Stimulated activated CD4-positive, alpha-beta T cell treated with anti-CD3 and anti-CD28 coated beads, Interleukin-4, amount 100 ng/mL, for 24 hours (primary cell): ENCODE data around the gene PAM16.
"Not testable (repeated sequence)": the region's sequence is repeated elsewhere in the genome, so short reads cannot be mapped to it uniquely, and the experiment has no call there.

Experiments
- DNase-seq: peaks from one replicate; pipeline ENCODE4 v3.0.0-alpha.2; 2020

Gene PAM16

GRCh38 chr16:4350787-4351659 is at the start of gene PAM16:
PAM16 (minus strand) TSS chr16:4351321; CDS start chr16:4351234, 87 bp downstream.
- DNase-seq: peak; percentile 98

- no peak for DNase-seq
Measured at GRCh38 chr16:4399001-4399730, 48.0 kb upstream of the PAM16 start.

- DNase-seq: no peak
Measured at GRCh38 chr16:4395055-4395726, 44.1 kb upstream of the PAM16 start.

- DNase-seq: not testable (repeated sequence)
Measured at GRCh38 chr16:4393850-4394249, 42.7 kb upstream of the PAM16 start.

- DNase-seq: no peak
Measured at GRCh38 chr16:4393240-4393600, 42.1 kb upstream of the PAM16 start.

GRCh38 chr16:4392382-4393239 is 41.5 kb upstream of the PAM16 start:
- DNase-seq: no peak

- DNase-seq: no peak
Measured at GRCh38 chr16:4391631-4392381, 40.7 kb upstream of the PAM16 start.

GRCh38 chr16:4390266-4391260 is 39.4 kb upstream of the PAM16 start:
- DNase-seq: no peak

GRCh38 chr16:4389051-4389955 is 38.2 kb upstream of the PAM16 start:
- no peak for DNase-seq

- DNase-seq: no peak
Measured at GRCh38 chr16:4388271-4389021, 37.3 kb upstream of the PAM16 start.

- no peak for DNase-seq
Measured at GRCh38 chr16:4387781-4388180, 36.7 kb upstream of the PAM16 start.

GRCh38 chr16:4386951-4387565 is 35.9 kb upstream of the PAM16 start:
- DNase-seq: no peak

- no peak for DNase-seq
Measured at GRCh38 chr16:4386451-4386805, 35.3 kb upstream of the PAM16 start.

- no peak for DNase-seq
Measured at GRCh38 chr16:4385789-4386450, 34.8 kb upstream of the PAM16 start.

- no peak for DNase-seq
Measured at GRCh38 chr16:4385066-4385788, 34.1 kb upstream of the PAM16 start.

GRCh38 chr16:4384509-4384942 is 33.4 kb upstream of the PAM16 start:
- DNase-seq: no peak
